HG02610 (cell line): ENCODE measurements around the gene APBA1.
"Not testable (repeated sequence)": the region's sequence is repeated elsewhere in the genome, so short reads cannot be mapped to it uniquely, and the experiment has no call there.

ENCODE experiments used
- ATAC-seq: cut with Tn5 transposase; IDR thresholded peaks from one replicate; pipeline ENCODE4 v1.9.1; 2021; ENCODE audit warnings: mild to moderate bottlenecking, moderate library complexity; ENCODE audit not compliant: unreplicated experiment

The APBA1 gene

DNA sequence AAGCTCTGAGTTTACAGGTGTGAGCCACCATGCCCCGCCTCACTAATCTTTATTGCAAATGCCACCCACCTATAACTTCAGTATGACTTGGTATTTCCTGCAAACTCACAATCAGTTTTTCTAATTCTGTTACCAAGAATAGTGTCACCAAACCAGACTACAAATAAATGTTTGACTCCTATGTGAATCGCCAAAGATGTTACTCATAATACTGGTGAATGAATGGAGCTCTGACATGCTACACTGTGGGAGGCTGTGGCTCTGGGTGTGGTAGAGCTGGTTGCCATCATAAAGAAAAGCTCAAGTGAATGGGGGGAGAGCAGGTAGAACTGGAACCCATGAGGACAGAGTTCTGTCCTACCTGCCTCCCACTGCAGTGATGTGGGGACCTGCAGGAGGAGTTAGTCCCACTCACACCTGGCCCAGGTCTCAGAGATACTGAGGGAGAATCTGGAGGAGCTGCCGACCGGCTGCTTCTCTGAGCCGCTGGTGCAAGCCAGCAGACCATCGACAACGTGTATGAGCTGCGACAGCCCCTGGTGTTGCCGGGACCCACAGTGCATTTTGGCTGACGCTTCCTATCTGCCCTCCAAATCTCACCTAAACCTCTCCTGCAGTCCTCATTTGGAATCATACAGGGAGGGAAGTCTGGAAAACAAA lies 251.4 kb downstream of the APBA1 start:
- ATAC-seq = no peak

- no peak for ATAC-seq
These were observed 259.4 kb downstream of the APBA1 start for GRCh38 chr9:69412741-69413150.

- ATAC-seq = no peak
These were observed 260.0 kb downstream of the APBA1 start for GRCh38 chr9:69411931-69412740.

DNA sequence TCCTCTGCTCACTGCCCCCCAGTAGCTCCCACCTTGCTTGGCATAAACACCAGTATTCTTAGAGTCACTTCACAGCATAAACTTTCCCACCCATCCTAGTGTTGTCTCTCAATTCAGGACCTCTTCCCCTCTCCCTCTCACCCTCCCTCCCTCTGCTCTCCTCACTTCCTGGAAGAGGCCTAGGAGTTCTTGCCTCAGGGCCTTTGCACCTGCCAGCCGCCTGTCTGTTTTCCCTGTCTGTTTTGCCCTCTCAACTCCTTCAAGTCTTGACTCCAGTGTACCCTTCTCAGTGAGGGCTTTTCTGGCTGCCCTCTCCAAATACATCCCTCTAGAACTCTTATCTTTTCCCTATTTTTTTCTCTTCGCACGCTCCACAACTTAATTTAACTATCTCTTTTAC lies 260.9 kb downstream of the APBA1 start:
- ATAC-seq = no peak

DNA sequence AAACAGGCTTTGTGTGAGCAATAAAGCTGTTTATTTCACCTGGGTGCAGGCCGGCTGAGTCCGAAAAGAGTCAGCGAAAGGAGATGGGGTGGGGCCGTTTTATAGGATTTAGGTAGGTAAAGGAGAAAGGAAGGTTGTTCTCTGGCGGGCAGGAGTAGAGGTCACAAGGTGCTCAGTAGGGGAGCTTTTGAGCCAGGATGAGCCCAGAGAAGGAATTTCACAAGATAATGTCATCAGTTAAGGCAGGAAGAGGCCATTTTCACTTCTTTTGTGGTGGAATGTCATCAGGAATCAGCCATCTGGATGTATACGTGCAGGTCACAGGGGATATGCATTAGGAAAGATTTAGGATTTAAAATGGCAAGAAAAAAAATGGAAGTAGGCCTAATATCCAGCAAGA lies 262.2 kb downstream of the APBA1 start:
- ATAC-seq = not testable (repeated sequence)

GRCh38 chr9:69400470-69400869 lies 271.7 kb downstream of the APBA1 start:
- no peak for ATAC-seq

DNA sequence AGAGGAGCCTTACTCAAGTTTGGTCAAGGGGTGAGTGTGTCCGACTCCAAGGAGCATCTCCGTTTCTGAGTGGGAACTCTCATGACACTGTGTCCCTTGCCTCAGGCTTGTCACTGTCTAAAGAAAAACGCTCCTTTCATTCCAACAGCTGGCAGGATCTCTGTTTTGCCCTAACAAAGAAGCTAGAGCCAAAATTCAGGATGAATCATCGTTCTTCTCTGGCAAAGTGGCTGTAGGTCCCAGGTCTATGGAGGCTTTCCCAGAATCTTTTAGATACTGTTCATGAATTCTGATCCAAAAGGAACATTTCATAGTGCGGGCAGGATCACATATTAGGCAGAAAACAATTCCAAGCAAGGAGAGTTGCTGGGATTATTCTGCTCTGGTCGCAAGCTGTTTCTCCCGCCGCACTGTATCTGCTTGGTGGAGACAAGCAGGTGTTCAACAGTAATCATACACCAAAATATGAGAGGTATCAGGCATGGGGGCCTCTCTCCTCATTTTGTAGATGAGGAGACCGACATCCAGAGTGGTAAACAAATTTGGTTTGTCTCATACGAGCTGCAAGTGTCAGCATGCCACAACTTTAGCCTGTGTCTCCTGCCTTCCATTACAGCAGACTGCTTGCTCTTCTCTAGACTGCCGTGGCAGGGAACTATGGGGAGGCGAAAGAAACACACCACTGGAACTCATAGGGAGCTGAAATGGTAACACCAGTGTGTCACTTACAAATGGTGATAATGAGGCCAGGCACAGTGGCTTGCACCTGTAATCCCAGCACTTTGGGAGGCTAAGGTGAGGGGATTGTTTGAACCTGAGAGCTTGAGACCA lies 274.6 kb downstream of the APBA1 start:
- no peak for ATAC-seq

DNA sequence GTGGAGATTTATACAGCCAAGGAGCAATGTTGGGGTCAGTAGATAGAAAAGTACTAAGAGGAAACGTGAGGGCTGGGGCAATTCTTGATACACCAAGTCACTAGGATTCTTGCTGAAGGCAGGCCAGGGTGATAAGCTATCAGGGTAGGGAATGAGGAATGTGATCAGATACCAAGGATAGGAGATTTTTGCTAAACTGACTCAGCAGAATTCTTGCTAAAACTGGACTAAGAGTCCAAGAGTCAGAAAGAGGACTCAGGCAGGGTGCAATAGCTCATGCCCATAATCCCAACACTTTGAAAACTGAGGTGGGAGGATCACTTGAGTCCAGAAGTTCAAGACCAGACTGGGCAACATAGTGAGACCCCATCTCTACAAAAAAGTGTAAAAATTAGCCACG lies 275.4 kb downstream of the APBA1 start:
- no peak for ATAC-seq

DNA sequence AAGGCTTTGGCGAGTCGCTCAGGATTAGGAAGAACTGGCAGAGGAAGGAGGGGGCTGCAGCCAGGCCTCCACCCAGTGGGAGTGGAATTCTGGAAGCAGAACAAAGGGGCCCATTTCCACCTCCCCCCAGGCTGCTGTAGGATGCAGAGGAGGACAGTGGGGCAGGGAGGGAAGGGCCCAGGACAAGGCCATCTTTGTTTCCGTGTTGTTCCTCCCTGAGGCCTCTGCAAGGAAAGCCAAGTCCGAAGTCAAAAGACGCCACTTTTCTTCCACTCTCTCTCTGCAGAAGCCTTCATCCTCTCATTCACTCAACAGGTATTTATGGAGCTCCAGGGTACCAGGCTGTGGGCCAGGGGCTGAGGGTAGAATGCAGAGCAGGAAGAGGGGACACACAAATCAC lies 276.5 kb downstream of the APBA1 start:
- no peak for ATAC-seq

DNA sequence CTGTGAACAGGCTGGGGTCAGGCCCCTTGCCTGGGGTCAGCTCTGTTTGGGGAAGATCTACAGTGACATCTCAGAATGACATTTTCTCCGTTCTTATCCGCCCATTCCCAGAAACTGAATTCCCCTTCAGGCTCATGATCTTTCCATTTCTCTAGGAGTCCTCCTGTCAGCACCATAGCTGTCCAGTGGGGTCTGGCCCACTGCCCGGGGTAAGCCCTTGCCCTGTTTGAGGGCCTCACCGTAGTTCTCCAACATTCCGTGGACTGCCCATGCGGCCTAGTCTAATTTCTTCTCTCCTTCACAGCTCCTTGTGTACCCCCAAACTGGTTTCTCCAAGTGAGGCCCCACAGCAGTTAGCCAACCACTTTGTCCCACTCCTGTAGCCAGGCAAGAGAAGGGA lies 278.7 kb downstream of the APBA1 start:
- no peak for ATAC-seq

DNA sequence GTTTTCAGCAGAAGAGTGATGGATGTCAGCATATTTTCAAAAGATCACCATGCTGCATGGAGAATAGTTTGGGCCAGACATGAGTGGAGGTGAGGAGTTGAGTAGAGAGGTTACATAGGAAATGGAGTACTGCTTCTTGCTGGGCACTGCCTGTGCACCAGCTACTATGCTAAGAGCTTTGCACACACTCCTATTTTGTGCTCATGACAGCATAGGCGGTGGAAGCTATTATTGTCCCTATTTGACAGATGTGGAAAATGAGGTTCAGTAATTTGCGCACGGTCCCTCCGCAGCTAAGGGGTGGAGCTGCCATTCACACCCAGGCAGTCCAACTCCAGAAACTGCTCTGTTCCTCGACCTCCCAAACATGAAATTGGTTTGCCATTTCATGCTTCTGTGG lies 279.3 kb downstream of the APBA1 start:
- no peak for ATAC-seq

- ATAC-seq = no peak
These were observed 280.2 kb downstream of the APBA1 start for GRCh38 chr9:69391946-69392345.

DNA sequence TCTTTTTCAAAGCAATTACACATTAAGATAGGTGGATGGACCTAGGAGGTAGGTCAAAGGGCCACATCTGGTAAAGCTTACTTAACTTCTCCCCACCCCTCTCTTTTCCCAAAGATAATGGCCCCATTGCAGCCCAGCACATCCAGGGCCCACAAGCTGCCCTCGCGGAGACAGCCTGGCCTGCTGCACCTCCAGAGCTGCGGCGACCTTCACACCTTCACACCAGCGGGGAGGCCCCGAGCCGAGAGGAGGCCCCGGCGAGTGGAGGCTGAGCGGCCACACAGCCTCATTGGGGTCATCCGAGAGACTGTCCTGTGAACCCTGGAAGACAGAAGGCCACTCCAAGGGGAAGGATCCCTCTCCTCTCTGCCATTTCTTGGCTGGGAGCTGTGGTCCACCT lies 280.7 kb downstream of the APBA1 start:
- ATAC-seq = no peak

DNA sequence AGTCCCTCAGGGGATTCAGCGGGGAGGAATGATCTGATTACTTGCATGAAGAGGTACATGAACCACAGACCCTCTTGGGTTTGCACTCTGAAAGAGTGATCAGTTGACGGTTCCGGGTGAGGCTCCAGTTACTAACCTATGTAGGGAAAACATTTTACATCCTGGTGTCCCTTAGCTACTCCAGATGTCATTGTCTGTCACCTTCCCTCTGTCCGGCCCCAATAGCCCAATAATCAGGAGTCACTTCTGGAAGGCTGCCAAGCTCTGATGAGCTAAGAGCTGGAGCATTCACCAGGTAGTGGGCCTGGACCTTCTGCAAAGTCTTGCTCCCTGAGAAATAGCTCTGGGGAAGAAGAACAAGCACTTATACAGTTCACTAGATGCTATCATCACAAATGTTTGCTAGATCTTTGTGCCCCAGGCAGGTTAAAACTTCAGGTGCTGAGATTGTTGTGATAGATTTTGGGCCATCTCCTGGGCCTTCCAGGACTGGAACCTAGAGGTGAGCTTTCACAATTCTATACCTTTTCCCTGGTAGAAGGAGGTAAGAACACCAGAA lies 282.7 kb downstream of the APBA1 start:
- no peak for ATAC-seq

- no peak for ATAC-seq
These were observed 283.6 kb downstream of the APBA1 start for GRCh38 chr9:69388596-69388995.

- ATAC-seq = no peak
These were observed 285.5 kb downstream of the APBA1 start for GRCh38 chr9:69386651-69387050.

DNA sequence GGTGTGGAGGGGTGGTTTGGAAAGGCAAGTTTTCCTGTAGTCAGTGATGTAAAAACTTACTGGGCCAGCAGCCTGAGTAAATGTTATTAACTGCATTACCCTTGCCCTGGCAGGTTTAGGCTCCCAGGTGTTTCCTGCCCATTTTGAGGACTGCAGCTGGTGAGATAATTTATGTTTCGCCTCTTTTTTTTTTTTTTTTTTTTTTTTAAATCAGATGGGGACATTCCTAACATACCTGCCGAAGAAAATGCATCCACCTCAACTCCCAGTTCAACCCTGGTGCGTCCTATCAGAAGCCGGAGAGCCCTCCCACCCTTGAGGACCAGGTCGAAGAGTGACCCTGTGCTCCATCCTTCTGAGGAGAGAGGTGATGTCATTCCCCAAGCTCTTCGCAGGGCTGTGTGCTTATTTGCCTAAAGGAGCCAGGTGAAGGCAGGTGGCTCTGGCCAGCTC lies 286.6 kb downstream of the APBA1 start:
- ATAC-seq = no peak

DNA sequence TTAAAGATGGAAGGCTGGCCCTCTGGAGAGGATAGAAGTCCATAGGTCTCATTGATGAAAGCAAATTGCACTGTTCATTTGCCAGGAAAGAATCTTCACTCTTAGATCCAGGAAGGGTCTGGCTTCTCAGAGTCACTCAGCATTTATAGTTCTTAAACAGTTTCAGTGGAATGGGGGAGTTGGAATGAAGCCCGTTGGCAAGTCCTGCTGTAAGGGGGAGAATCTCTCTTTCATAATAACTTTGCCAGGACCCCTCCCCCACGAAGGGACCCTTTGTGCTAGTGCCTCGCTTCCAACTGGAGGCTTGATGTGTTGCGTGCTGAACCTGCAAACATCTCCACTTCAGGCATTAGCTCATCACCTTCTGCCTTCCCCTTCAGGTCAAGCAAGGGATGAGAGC lies 290.0 kb downstream of the APBA1 start:
- no peak for ATAC-seq

DNA sequence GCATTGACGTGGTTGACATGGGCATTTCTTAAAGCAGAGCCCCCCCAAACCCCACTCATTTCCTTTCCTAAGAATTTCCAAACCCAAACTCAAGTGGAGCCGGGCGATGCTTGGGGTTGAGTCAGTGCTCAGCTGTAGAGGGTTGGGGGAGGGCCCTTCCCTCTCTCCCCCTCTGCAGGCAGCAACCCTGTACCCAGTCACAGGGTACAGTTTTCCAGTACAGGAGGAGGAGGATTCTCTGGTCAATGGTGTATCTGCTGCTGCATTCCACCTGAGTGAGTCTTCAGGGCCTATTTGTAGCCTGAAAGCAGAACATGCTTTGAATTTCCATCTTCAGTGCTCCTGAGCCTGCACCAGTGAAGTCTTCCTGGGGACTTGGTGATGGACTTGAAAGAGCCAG lies 291.4 kb downstream of the APBA1 start:
- ATAC-seq = no peak

DNA sequence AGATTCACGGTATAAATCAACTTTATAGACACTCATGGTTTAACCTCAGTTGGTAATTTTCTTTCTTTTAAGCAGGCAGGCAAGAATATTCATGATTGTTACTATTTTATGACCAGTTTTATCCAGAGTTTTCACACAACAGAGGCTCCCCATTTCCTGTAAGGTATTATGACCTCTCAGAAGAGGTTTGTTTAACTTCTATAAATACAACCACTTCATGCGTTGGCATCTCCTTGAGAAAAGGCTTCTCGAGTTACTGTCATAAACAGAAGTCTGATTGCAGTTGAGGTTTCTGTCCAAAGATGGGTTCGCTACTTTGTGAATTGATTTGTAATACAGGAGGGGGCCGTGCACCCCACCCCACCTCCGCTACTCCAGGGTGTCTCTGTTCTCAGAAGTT lies 291.9 kb downstream of the APBA1 start:
- no peak for ATAC-seq

DNA sequence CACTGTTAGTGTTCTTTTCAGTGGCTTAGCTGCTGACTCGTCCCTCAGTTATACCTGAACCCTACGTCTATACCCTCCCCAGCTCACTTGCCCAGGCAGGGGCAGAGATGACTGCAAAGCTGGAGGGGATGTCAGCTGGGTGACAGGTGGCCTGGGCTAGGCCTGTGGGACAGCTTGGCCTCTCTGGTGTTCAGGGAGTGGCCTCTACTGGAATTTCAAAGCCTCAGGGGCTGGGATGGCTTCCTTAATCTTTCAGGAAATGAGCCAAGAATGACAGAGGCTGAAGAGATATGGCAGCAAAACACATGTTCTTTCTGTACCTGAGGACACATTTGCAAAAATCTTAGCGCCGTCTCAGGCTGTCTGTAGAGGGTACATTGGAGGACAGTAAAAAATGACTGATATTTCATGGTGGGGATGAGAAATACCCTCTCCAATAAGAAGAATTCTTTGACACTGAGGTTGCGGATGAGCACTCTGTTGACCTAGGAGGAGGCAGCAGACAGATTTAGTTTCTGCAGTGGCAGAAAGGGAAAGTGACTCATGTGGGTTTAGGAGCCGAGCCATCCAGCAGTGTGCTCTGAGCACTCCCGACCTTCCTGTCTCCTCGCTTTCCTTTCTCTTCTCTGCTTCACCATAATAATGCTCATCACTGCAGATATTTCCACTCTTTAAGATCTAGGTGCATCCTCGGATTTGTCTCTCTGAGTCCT lies 292.7 kb downstream of the APBA1 start:
- ATAC-seq = no peak
